Prostate gland (tissue), 2 donors: ENCODE results near the gene AVPR1B.

Experiments
- CTCF ChIP-seq, 4 experiments: fragments of 200-600 bp in 2 of 4; fragments of 450-650 bp in 2 of 4; sonication (generic) in 2 of 4; IDR thresholded peaks; 1 replicate in 3 of 4; 2 replicates in 1 of 4; pipeline ENCODE4 v1.5.1; 2016 to 2019; ENCODE audit warnings: antibody characterized with exemption in 4 of 4, mild to moderate bottlenecking in 2 of 4, moderate library complexity in 2 of 4
- POLR2A ChIP-seq: fragments of 450-650 bp; IDR thresholded peaks from one replicate; pipeline ENCODE4 v1.6.1; 2016; ENCODE audit warnings: antibody characterized with exemption, mild to moderate bottlenecking
- POLR2AphosphoS5 ChIP-seq: sonication (generic); formaldehyde crosslinking; IDR thresholded peaks from one replicate; pipeline ENCODE4 v1.6.1; 2017; ENCODE audit warnings: antibody characterized with exemption

- TF ChIP-seq CTCF (IDR thresholded peaks at IDR 0.05), result no peak
- TF ChIP-seq POLR2A, result no peak
- no peak for TF ChIP-seq POLR2AphosphoS5
Measured at GRCh38 chr1:206100226-206100815, 16.9 kb downstream of the AVPR1B start.
